Right renal cortex interstitium (tissue), 3 donors: ENCODE results near the gene SERTAD2. TPM values are rescaled to one million over a fixed set of nuclear protein-coding genes. Genes with fewer than 3 reads are reported as not detected.

Experiments used
- DNase-seq, 3 donors: peaks; one replicate each; pipeline ENCODE4 v3.0.0-alpha.2; 2013; ENCODE audit warnings: low read depth in 3 of 3, low spot score in 2 of 3
- polyA plus RNA-seq, 3 donors: library from polyadenylated mRNA; unstranded; fragments of 120-200 nt; gene quantifications; one replicate each; pipeline ENCODE4 v1.2.1, GENCODE V29; 2013; ENCODE audit not compliant: insufficient read length in 3 of 3

Gene SERTAD2
- polyA plus RNA-seq, 3 donors, result 23.0 to 25.8 (median 25.6) TPM

- DNase-seq, result no peak
These were observed 3.4 kb downstream of the SERTAD2 start for GRCh38 chr2:64650296-64650695.

DNA sequence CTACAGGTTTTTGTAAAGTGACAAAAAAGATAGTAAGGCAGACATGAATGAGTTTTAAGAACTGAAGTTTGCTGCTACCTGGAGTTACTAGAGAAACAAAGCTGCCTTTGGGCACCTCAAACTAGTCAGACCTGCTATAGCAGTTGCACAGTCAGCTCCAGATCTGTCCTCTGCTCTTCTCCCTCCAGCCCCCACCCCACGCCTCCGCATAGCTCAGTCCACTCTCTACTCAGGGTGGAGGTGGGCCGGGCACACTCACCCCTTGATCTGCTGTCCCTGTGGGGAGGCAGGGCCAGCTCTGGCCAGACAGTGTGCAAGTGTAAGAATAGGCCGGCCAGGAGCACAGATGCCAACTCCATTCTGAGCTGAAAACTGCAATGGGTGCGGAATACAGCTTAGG is 4.1 kb downstream of the SERTAD2 start:
- DNase-seq, result no peak

DNA sequence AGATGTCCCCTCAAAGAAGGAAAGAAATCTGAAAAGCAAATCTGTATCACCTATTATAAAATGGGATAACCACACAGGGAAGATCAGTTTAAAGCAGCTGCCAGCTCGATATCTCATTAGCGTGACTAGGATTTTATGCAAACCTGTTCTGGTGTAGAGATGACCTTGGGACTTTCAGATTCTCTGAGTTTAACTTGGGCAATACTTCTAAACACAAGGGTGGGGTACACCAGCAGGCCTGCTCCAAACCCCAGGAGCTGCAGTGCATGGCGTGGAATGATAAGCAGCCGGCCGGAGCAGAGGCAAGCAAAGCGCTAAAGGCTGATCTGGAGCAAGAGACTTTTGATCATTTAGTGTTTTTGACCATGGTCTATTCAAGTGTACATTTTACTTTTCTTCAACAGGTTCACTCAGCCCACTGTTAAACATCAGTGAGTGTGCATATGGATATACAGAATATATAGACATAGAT is 4.7 kb downstream of the SERTAD2 start:
- DNase-seq, result no peak

GRCh38 chr2:64646007-64646880 is 7.5 kb downstream of the SERTAD2 start:
- DNase-seq, result no peak

GRCh38 chr2:64644458-64645382 is 9.0 kb downstream of the SERTAD2 start:
- peak in 1 of 3 donors; percentile 90 for DNase-seq

DNA sequence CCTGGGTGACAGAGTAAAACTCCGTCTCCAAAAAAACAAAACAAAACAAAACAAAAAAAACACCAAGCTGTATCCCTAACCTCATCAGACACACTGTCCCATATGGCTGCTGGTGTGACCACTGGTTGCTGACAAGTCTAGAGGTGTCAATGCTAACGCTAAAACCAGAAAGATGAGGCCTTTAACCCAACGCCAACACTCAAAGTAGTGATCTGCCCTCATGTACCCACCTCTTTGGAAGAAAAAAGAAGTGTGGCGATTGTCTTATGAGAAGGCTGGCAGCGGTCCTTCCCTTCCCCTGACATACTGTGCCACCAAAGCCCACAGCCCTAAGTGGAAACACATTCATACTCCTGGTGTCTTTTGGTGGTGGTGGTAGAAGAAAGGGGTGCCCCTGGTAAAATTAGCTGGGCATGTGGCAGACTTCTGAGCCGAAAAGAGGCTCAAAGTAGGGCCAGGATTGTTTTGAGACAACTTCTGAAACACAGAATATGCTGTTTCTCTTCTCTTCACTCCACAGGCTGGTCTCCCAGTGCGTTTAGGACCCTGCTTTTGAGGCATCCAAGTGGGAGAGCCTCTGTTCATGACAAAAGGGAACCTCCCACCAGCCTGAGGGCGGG is 9.8 kb downstream of the SERTAD2 start:
- DNase-seq, result no peak

- no peak for DNase-seq
These were observed 12.1 kb downstream of the SERTAD2 start for GRCh38 chr2:64641599-64641998.

GRCh38 chr2:64640153-64641044 is 13.3 kb downstream of the SERTAD2 start:
- DNase-seq, result no peak

- no peak for DNase-seq
These were observed 14.0 kb downstream of the SERTAD2 start for GRCh38 chr2:64639691-64640090.

GRCh38 chr2:64638502-64639120 is 15.1 kb downstream of the SERTAD2 start:
- DNase-seq, result no peak

GRCh38 chr2:64637931-64638330 is 15.8 kb downstream of the SERTAD2 start:
- no peak for DNase-seq

GRCh38 chr2:64637000-64637635 is 16.6 kb downstream of the SERTAD2 start:
- DNase-seq, result no peak

DNA sequence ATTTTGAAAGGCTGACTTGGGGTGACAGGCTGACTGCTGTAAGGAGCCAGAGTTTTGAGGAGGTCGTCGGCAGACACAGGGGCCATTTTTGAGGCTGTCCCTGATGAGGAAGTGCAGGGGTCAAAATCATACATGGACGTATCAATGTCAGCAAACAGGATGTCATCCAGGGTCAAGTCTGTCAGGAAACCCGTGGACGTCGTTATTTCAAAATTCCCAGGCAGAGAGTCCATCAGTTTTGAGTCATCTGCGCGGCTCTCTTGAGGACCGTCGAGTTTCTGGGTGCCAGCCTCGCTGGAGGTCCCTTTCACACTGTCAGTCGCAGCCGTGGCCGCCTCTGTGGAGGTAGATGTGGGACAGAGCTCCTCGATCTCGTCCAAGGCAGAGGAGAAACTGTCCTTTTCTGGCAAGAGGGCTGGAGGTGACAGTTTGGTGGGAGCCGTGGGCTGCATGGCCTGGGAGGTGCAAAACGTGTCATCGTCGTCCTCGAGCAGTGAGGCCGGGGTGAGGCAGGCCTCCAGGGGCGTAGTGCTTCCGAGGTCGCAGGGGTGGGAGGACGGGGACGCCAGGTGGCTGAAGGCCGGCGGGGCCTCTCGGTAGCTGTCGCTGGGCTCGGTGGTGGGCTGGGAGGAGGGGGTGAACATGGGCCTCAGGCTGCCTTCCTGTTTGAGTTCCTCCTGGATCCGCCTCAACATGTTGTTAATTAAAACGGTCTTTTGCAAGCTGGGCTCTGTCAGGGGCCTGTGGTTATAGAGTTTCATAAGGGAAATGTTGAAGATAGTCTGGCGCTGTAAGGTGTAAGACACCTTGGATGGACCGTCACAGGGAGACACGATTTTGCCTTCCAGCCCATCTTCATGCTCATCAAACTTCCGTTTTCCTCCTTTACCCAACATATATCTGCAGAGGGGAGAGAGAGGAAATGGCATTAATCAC is 17.5 kb downstream of the SERTAD2 start:
- no peak for DNase-seq

DNA sequence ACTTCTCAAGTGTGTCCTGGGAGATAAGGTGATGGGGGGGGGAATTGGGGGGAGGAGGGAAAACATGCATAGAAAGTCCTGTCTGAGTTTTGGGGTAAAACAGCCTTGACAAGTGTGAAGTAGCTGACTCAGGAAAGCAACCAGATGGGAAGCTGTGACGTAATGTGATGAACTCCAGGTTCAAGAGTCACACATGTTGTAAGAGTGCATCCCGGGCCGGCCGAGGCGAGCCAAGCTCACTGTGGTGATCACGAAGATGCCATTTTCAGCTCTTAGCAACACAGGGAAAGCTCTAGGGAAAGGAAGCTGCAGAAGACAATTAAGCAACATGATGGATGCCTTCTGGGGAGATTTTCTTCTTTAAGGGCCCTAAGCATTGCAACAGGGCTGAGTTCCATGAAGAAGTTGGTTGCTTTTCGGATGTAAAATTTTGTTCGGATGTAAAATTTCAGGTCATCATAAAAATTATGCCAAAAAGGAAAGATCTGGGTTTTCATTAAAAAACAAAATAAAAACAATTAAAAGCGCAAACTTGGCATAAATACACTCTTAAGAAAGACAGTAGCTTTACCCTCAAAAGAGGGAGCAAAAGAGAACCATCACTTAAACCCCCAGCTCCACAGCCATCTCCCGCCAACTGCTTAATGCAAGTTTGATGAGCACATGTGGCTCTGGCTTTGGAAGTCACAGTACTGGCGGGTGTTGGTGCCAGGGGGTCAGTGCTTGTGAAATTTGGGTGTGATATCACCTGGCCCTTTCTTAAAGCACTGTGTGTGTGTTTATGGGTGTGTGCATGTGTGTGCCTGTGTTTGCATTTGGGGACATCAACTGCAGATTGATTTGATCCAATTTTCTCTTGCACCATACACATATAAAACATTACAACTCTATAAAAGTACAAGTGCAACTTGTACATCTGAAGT is 19.1 kb downstream of the SERTAD2 start:
- DNase-seq, result no peak

- DNase-seq, result no peak
These were observed 20.6 kb downstream of the SERTAD2 start for GRCh38 chr2:64632835-64633819.

- no peak for DNase-seq
These were observed 21.9 kb downstream of the SERTAD2 start for GRCh38 chr2:64631771-64632170.
